Gastroesophageal sphincter (tissue), 3 donors: ENCODE results near the gene CRYGC.

Experiments
- CTCF ChIP-seq, 4 experiments: fragments of 200-600 bp in 2 of 4; fragments of 450-650 bp in 2 of 4; sonication (generic) in 1 of 4; IDR thresholded peaks; one replicate each; pipeline ENCODE4 v1.5.1; 2017 to 2019; ENCODE audit warnings: antibody characterized with exemption in 4 of 4, mild to moderate bottlenecking in 2 of 4, moderate library complexity in 2 of 4
- EP300 ChIP-seq: sonication (generic); formaldehyde crosslinking; IDR thresholded peaks from one replicate; pipeline ENCODE4 v1.6.1; 2017; ENCODE audit warnings: antibody characterized with exemption, mild to moderate bottlenecking
- POLR2A ChIP-seq, 2 donors: fragments of 450-650 bp; IDR thresholded peaks; one replicate each; pipeline ENCODE4 v1.6.1; 2017; ENCODE audit warnings: antibody characterized with exemption in 2 of 2, mild to moderate bottlenecking in 2 of 2, moderate library complexity in 1 of 2
- POLR2AphosphoS5 ChIP-seq: sonication (generic); formaldehyde crosslinking; IDR thresholded peaks from one replicate; pipeline ENCODE4 v1.6.1; 2017; ENCODE audit warnings: antibody characterized with exemption

- no peak for TF ChIP-seq POLR2A (IDR thresholded peaks at IDR 0.05)
- no peak for TF ChIP-seq CTCF (IDR thresholded peaks at IDR 0.05)
- TF ChIP-seq POLR2AphosphoS5: no peak
- TF ChIP-seq EP300: no peak
Measured at GRCh38 chr2:208147008-208147407, 17.4 kb upstream of the CRYGC start.
